MM.1S (cell line): Measurements from ENCODE around the gene PRKCA.

Experiments used
- DNase-seq: peaks from one replicate; pipeline ENCODE4 v3.0.0-alpha.2; 2015
- H2AFZ ChIP-seq: fragments of 300-600 bp; sonication (generic); 2 replicates; pipeline ENCODE4 v1.6.0; 2016; ENCODE audit warnings: antibody characterized with exemption, low read length
- H3F3A ChIP-seq: fragments of 300-600 bp; sonication (generic); 2 replicates; pipeline ENCODE4 v1.6.1; 2016; ENCODE audit warnings: mild to moderate bottlenecking, antibody characterized with exemption, low read length, moderate library complexity, mixed read lengths; ENCODE audit not compliant: insufficient read depth
- H3K27ac ChIP-seq: fragments of 300-600 bp; sonication (generic); 2 replicates; pipeline ENCODE4 v1.5.1; 2016; ENCODE audit warnings: mild to moderate bottlenecking, low read length
- H3K27me3 ChIP-seq: fragments of 300-600 bp; sonication (generic); replicated peaks from 2 replicates; pipeline ENCODE4 v1.6.0; 2016; ENCODE audit warnings: low read length; ENCODE audit not compliant: insufficient read depth
- H3K36me3 ChIP-seq: fragments of 300-600 bp; sonication (generic); replicated peaks from 2 replicates; pipeline ENCODE4 v1.6.1; 2016; ENCODE audit warnings: mild to moderate bottlenecking, low read length, mixed read lengths; ENCODE audit not compliant: insufficient read depth
- H3K4me1 ChIP-seq: fragments of 300-600 bp; sonication (generic); 2 replicates; pipeline ENCODE4 v1.6.1; 2016; ENCODE audit warnings: low read length, mixed read lengths
- H3K4me2 ChIP-seq: fragments of 300-600 bp; sonication (generic); 2 replicates; pipeline ENCODE4 v1.6.0; 2016; ENCODE audit warnings: low read depth, low read length
- H3K4me3 ChIP-seq: fragments of 300-600 bp; sonication (generic); 2 replicates; pipeline ENCODE4 v1.5.1; 2016; ENCODE audit warnings: low read length, mixed read lengths
- H3K79me2 ChIP-seq: fragments of 300-600 bp; sonication (generic); 2 replicates; pipeline ENCODE4 v1.6.1; 2016; ENCODE audit warnings: mixed run types, low read length, mixed read lengths
- H3K9ac ChIP-seq: fragments of 300-600 bp; sonication (generic); 2 replicates; pipeline ENCODE4 v1.6.1; 2016; ENCODE audit warnings: low read length, mixed read lengths
- H3K9me2 ChIP-seq: fragments of 300-600 bp; sonication (generic); replicated peaks from 2 replicates; pipeline ENCODE4 v1.6.1; 2016; ENCODE audit warnings: mild to moderate bottlenecking, low read length, mixed read lengths; ENCODE audit not compliant: insufficient read depth
- H3K9me3 ChIP-seq: fragments of 300-600 bp; sonication (generic); replicated peaks from 2 replicates; pipeline ENCODE4 v1.6.1; 2016; ENCODE audit warnings: mild to moderate bottlenecking, low read length, mixed read lengths; ENCODE audit not compliant: insufficient read depth
- H4K20me1 ChIP-seq: fragments of 300-600 bp; sonication (generic); 2 replicates; pipeline ENCODE4 v1.6.1; 2016; ENCODE audit warnings: mild to moderate bottlenecking, low read length, moderate library complexity, mixed read lengths; ENCODE audit not compliant: insufficient read depth
- EZH2 ChIP-seq: fragments of 300-600 bp; sonication (generic); optimal IDR thresholded peaks from 2 replicates; pipeline ENCODE3; 2017; ENCODE audit warnings: low read depth, mild to moderate bottlenecking, antibody characterized with exemption, low read length, mixed read lengths
- EZH2phosphoT487 ChIP-seq: fragments of 300-600 bp; sonication (generic); IDR thresholded peaks from 2 replicates; pipeline ENCODE4 v1.6.1; 2018; ENCODE audit warnings: antibody characterized with exemption, low read length
- TF ChIP-seq, protein P1 (sequence below): fragments of 300-600 bp; sonication (generic); IDR thresholded peaks from 2 replicates; pipeline ENCODE4 v1.5.1; 2016; ENCODE audit warnings: antibody characterized with exemption, low read length, mixed read lengths

PRKCA gene

DNA sequence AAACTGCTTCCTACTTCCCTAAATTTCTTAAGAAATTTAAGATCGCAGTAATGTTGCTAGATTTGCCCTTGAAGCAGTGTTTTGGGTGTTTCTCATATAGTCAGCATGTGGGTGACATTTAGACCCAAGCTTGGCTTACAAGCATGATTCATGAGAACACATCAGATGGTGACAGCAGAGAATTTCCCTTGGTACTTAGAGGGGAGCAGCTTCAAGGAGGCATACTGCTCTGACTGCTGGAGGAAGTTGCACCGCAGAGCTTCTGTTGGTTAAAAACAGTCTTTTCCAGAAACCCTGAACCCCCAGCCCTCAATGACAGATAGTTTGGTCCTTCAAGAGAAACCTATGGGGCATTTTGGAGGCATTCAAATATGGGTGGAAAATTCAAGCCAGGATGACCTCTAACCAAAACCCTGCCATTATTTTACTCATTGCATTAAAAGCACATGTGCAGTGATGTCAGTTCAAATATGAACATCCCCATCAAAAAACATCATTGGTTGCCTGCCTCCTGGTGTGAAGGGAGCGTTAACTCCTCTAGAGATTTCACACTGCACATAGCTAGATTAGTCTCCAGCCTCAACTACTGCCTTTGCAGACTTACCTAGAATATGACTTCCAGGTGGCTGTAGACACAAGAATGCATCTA lies 331.0 kb downstream of the PRKCA start:
- H3K4me3 ChIP-seq, result no peak overlapping the region
- no peaks in the 10 kb centered on the region for H3K9me3 ChIP-seq
- no peak overlapping the region for H3K9ac ChIP-seq
- H3K27ac ChIP-seq, result no peak overlapping the region
- H3K4me2 ChIP-seq, result no peak overlapping the region
- no peaks in the 10 kb centered on the region for H3K36me3 ChIP-seq
- H3F3A ChIP-seq, result no peaks in the 10 kb centered on the region
- 0 out of 2 replicates have a peak, but pooled peaks cover 2% of the 10 kb centered on the region for H4K20me1 ChIP-seq
- H3K4me1 ChIP-seq, result no peaks in the 10 kb centered on the region
- TF ChIP-seq, protein P1, sequence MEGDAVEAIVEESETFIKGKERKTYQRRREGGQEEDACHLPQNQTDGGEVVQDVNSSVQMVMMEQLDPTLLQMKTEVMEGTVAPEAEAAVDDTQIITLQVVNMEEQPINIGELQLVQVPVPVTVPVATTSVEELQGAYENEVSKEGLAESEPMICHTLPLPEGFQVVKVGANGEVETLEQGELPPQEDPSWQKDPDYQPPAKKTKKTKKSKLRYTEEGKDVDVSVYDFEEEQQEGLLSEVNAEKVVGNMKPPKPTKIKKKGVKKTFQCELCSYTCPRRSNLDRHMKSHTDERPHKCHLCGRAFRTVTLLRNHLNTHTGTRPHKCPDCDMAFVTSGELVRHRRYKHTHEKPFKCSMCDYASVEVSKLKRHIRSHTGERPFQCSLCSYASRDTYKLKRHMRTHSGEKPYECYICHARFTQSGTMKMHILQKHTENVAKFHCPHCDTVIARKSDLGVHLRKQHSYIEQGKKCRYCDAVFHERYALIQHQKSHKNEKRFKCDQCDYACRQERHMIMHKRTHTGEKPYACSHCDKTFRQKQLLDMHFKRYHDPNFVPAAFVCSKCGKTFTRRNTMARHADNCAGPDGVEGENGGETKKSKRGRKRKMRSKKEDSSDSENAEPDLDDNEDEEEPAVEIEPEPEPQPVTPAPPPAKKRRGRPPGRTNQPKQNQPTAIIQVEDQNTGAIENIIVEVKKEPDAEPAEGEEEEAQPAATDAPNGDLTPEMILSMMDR, result no peak
- TF ChIP-seq EZH2phosphoT487 (no peak), EZH2 (no peak)
- no peak for DNase-seq
- no peaks in the 10 kb centered on the region for H3K27me3 ChIP-seq
- H3K79me2 ChIP-seq, result no peaks in the 10 kb centered on the region
- H2AFZ ChIP-seq, result no peak overlapping the region
- no peaks in the 10 kb centered on the region for H3K9me2 ChIP-seq

DNA sequence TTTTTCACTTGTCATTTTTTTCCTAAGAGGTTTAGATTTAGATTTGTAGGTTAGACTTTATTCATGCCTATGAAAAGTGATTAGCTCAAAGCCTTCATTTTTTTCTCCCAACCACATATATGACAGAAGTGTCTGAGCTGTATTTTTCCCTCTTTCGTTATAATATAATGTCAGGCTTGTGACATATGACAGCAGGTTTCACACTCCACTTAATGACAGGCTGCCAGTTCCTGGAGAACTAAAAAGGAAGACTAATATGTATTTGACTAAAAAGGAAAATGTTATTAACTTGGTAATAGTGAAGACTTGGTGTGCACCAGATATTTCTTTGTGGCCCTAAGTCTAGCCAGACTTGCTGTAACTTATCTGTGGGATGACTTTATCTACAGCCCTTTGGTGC lies 331.8 kb downstream of the PRKCA start:
- Histone ChIP-seq H3K36me3 (no peaks in the 10 kb centered on the region), H3K4me1 (no peaks in the 10 kb centered on the region), H3K4me2 (no peak overlapping the region), H3F3A (no peaks in the 10 kb centered on the region), H3K27ac (no peak overlapping the region), H3K27me3 (no peaks in the 10 kb centered on the region), H3K4me3 (no peak overlapping the region), H3K9me3 (no peaks in the 10 kb centered on the region), H4K20me1 (0 out of 2 replicates have a peak, but pooled peaks cover 2% of the 10 kb centered on the region), H3K9ac (no peak overlapping the region), H3K9me2 (no peaks in the 10 kb centered on the region), H2AFZ (no peak overlapping the region), H3K79me2 (no peaks in the 10 kb centered on the region)
- DNase-seq, result no peak
- TF ChIP-seq, protein P1, result no peak
- no peak for TF ChIP-seq EZH2phosphoT487
- TF ChIP-seq EZH2, result no peak

DNA sequence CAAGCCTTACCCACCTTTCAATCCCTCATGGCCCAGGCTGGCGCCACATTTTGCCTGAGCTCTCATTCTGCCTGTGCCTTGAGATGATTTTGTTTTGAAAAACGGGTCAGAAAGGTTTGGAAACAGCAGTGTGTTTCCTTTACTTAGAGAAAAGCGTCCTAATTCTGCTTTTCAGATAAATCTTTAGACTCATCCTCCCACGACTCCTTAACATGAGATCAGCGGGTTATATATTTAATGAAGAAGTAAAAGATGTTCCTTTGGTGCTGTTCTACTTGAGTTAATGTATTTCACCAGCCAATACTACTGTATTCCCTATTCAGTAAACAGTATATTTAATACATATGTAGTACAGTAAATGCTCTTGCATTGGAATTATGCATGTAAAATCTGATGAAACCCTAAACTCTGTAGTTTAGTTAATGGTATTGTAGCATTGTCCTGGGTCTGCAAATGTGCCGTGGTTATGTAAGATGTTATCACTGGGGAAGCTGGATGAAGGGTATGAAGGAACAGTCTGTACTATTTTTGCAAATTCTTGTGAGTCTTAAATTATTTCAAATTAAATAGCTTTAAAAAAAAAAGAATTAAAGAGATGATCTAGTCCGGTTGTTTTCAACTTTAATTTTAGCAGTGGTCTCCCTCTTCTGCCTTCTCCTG lies 333.1 kb downstream of the PRKCA start:
- H3K4me2 ChIP-seq, result no peak overlapping the region
- no peak overlapping the region for H3K27ac ChIP-seq
- no peaks in the 10 kb centered on the region for H3F3A ChIP-seq
- H2AFZ ChIP-seq, result no peak overlapping the region
- TF ChIP-seq, protein P1, result no peak
- TF ChIP-seq EZH2phosphoT487, result no peak
- TF ChIP-seq EZH2, result no peak
- no peaks in the 10 kb centered on the region for H3K36me3 ChIP-seq
- H3K79me2 ChIP-seq, result no peaks in the 10 kb centered on the region
- H4K20me1 ChIP-seq, result no peaks in the 10 kb centered on the region
- no peaks in the 10 kb centered on the region for H3K27me3 ChIP-seq
- H3K9me2 ChIP-seq, result no peaks in the 10 kb centered on the region
- no peak overlapping the region for H3K9ac ChIP-seq
- no peak for DNase-seq
- H3K4me3 ChIP-seq, result no peak overlapping the region
- H3K9me3 ChIP-seq, result no peaks in the 10 kb centered on the region
- H3K4me1 ChIP-seq, result no peaks in the 10 kb centered on the region
